ENCODE data around the gene PDXK. TPM values are rescaled to one million over a fixed set of nuclear protein-coding genes. Genes with fewer than 3 reads are reported as not detected.

The PDXK gene
- total and polyA plus RNA-seq, 2 of the 8 experiments (the other 6 are each of a cell fraction or from before 2014, with no cell fraction given), result 78.0 to 112 TPM

- TF ChIP-seq FOSL1 (IDR thresholded peaks at IDR 0.05; ENCODE audit: insufficient read depth, low read depth, low read length) (no peak), ZNF274 (IDR thresholded peaks at IDR 0.05; ENCODE audit: borderline replicate concordance, extremely low read depth, low read length) (no peak), SIN3A (conservative IDR thresholded peaks at IDR 0.05 in 1 of 2, IDR thresholded peaks at IDR 0.05 in 1 of 2; ENCODE audit: low read depth in 1 of 2, low read length in 2 of 2) (no peak)
Observed at GRCh38 chr21:43772425-43772821, 53.5 kb downstream of the PDXK start (continued).

Measured in H1 (cell line).